Naive thymus-derived CD8-positive, alpha-beta T cell (primary cell): ENCODE results near the gene ALX4. TPM values are rescaled to one million over a fixed set of nuclear protein-coding genes. Genes with fewer than 3 reads are reported as not detected.

ENCODE experiments used
- ATAC-seq, 2 donors: fragments of 150-1000 bp; cut with Tn5 transposase in 1 of 2; sonication (Bioruptor Pico), chemical (Tn5 transposase) in 1 of 2; 1 replicate in 1 of 2; 2 replicates in 1 of 2; pipeline ENCODE4 v1.10.0; 2021; ENCODE audit warnings: mild to moderate bottlenecking in 2 of 2, moderate library complexity in 2 of 2
- POLR2A ChIA-PET: fragments of 350-600 bp; sonication (Branson Sonifier 250); formaldehyde crosslinking; loops from one replicate; lab custom pipeline; 2021; ENCODE audit warnings: antibody characterized with exemption; lab: Charles Lee
- DNase-seq, 10 donors: peaks; one replicate each; pipeline versions ENCODE4 v3.0.0 to v3.0.0-alpha.2; 2020 to 2022
- H3K27ac Mint-ChIP-seq, 10 donors: one replicate each; pipeline ENCODE4 v1.8.0; 2020 to 2022; ENCODE audit warnings: mild to moderate bottlenecking in 10 of 10, mixed read lengths in 10 of 10, moderate library complexity in 4 of 10, inconsistent platforms in 1 of 10
- H3K27me3 Mint-ChIP-seq, 5 donors: one replicate each; pipeline ENCODE4 v1.8.0; 2021 to 2022; ENCODE audit warnings: mixed read lengths in 5 of 5
- H3K36me3 Mint-ChIP-seq, 3 donors: one replicate each; pipeline ENCODE4 v1.8.0; 2020 to 2022; ENCODE audit warnings: mixed read lengths in 3 of 3, mild to moderate bottlenecking in 2 of 3, inconsistent platforms in 1 of 3
- H3K4me1 Mint-ChIP-seq, 4 donors: one replicate each; pipeline ENCODE4 v1.8.0; 2021 to 2022; ENCODE audit warnings: mixed read lengths in 4 of 4
- H3K4me3 Mint-ChIP-seq, 10 donors: one replicate each; pipeline ENCODE4 v1.8.0; 2020 to 2022; ENCODE audit warnings: mild to moderate bottlenecking in 10 of 10, mixed read lengths in 10 of 10, moderate library complexity in 6 of 10, inconsistent platforms in 1 of 10
- H3K9me3 Mint-ChIP-seq, 9 donors: one replicate each; pipeline ENCODE4 v1.8.0; 2020 to 2022; ENCODE audit warnings: mixed read lengths in 9 of 9, mild to moderate bottlenecking in 3 of 9, inconsistent platforms in 1 of 9, moderate library complexity in 1 of 9
- polyA plus RNA-seq, 3 donors: library from polyadenylated mRNA; unstranded; fragments of 300-500 nt; fragmentation: Illumina TruSeq; gene quantifications; one replicate each; pipeline ENCODE4 v1.2.3, GENCODE V29; 2021
- total RNA-seq, 8 experiments: library from RNA in 2 of 8; stranded (reverse) in 2 of 8; gene quantifications; one replicate each; pipeline ENCODE4 v1.2.3 and lab custom pipeline; 2021 to 2026

ALX4 gene
- total RNA-seq (not detected), polyA plus RNA-seq (not detected), total RNA-seq (lab: John Stamatoyannopoulos, UW) (0 to 0.17 (median 0) reads per million in 6 experiments)

DNA sequence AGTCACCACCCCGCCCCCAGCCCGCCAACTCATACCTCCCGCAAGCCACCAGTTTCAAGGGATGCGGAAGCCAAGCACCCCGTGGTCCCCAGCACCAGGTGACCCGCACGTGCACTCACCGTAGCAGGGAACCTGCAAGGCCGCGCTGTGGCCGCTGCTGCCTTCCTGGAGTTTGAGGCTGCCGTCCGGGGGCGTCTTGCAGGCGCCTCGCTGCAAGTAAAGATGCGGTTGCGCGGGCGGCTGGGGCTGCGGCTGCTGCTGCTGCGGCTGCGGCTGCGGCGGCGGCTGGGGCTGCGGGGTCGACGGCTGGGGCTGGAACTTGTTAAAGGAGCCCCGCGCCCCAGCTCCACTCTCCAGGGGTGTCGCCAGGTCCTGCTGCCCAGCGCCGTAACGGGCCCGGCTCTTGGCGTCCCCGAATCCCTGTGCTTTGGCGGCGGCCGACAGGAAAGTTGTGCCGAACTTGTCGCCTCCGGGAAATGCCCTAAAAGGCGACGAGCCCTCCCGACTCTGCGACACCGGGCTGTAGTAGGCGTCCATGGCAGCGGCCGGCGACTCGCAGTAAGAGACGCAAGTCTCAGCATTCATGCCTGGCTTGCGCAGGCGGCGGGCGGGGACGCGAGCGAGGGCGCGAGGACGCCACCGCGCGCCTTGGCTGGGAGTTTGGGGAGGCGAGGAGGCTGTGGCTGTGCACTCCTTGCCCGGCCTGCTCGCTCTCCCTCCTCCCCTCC lies at the start of gene ALX4:
TSS of gene ALX4 (minus strand) at position 662 of the 728 bp plus-strand sequence. CDS start at position 585, 77 bp downstream.
- ATAC-seq = no peak
- DNase-seq = no peak
- POLR2A ChIA-PET = no interaction called here
- H3K4me1 Mint-ChIP-seq = peaks cover 1 to 31% (median 29%) of the 10 kb centered on the region in 4 donors
- peak within 1 kb of the TSS in 9 of 10 donors; percentile 42 to 73 (median 54) for H3K4me3 Mint-ChIP-seq
- H3K27ac Mint-ChIP-seq = no peak within 1 kb of the TSS
- H3K27me3 Mint-ChIP-seq = peaks cover 37 to 93% (median 68%) of the 10 kb centered on the region in 5 donors
- H3K36me3 Mint-ChIP-seq = peaks cover 0 to 4% (median 4%) of the 10 kb centered on the region in 3 donors
- H3K9me3 Mint-ChIP-seq = no peaks in the 10 kb centered on the region

DNA sequence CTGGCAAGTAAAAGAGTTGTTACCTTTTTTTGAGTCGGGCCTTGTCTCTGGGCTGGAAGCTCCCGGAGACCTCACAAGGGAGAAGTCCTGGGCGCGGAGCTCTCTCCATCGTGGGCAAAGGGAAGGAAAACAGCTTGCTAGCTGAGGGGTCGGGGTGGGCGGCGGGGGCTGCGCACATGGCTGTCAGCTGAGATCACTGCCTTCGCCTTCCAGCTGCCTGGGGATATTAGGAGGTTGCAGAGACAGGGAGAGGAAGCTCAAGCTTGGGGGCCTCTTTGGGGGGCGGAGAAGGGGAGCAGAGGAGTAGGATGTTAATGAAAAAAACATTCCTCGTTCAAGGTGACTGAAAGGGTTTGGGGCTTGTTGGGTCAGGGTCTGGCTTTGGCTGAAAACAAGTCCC lies 49.2 kb upstream of the ALX4 start:
- Mint-ChIP-seq H3K27ac (no peak overlapping the region), H3K9me3 (peaks cover 0 to 4% (median 0%) of the 10 kb centered on the region in 9 donors), H3K4me3 (no peak overlapping the region), H3K27me3 (peaks cover 6 to 27% (median 16%) of the 10 kb centered on the region in 5 donors), H3K36me3 (peaks cover 0 to 2% (median 2%) of the 10 kb centered on the region in 3 donors), H3K4me1 (no peaks in the 10 kb centered on the region)
- DNase-seq (no peak), ATAC-seq (no peak)
- POLR2A ChIA-PET = no interaction called here

DNA sequence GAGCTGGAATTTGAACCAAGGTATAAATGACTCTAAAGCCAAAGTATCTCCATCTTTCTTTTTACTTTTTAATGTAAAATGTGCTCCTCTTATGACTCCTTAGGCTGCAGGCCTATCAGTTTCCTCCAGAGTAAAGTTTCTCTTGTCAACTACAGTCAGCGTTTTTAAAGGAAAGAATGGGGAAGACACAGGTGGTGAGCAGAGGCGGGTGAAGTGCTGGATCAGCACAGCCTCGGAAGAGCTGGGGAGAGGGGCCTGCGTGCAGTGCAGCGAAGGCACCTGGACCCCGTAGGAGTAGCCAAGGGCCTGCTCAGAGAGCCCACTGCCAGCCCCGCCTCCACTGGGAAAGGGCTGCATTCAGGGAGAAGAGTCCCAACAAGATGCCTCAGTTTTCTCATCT lies 48.8 kb upstream of the ALX4 start:
- no peak overlapping the region for H3K27ac Mint-ChIP-seq
- ATAC-seq (no peak), DNase-seq (no peak)
- H3K27me3 Mint-ChIP-seq = peaks cover 6 to 27% (median 14%) of the 10 kb centered on the region in 5 donors
- H3K36me3 Mint-ChIP-seq = peaks cover 0 to 2% (median 0%) of the 10 kb centered on the region in 3 donors
- POLR2A ChIA-PET = no interaction called here
- H3K4me1 Mint-ChIP-seq = no peaks in the 10 kb centered on the region
- peaks cover 0 to 3% (median 0%) of the 10 kb centered on the region in 9 donors for H3K9me3 Mint-ChIP-seq
- no peak overlapping the region for H3K4me3 Mint-ChIP-seq

DNA sequence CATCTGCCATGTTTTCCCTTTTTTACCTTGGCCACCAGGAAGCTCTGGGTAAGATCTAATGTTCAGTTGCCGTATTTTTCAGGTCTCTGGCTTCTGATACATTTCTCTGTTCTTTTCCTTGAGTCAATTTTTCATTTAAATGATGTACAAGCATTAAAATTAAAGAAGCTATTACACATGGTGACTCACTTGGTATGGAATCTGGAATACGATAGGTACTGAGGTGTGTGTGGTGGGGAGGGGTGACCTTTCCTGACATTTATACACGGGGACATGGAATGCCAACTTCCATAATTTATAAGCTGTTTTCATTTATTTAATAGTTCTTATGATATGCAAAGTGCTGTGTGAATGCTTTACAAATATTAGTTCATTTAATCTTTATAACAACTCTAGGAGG lies 47.8 kb upstream of the ALX4 start:
- POLR2A ChIA-PET = no interaction called here
- no peak overlapping the region for H3K4me3 Mint-ChIP-seq

DNA sequence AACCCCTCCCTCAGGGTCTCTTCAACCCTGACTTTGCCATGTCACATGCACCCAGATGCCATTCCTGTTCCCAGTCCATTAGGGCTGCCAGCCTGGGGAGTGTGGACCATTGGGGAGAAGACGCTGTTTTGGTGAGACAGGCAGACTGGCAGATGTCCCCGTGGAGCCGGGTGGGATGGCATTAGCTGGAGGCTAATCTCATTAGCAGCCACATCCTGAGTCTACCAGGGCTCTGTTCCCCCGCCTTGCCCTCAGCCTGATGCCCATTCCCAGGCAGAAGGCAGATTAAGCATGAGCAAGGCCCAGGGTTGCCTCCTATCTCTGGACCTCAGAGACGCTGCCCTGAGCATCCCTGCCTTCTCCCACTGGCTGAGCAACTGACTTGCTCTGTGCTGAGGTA lies 46.4 kb upstream of the ALX4 start:
- DNase-seq (no peak), ATAC-seq (no peak)
- Mint-ChIP-seq H3K4me3 (no peak overlapping the region), H3K4me1 (peaks cover 0 to 3% (median 0%) of the 10 kb centered on the region in 4 donors), H3K36me3 (no peaks in the 10 kb centered on the region), H3K9me3 (no peaks in the 10 kb centered on the region), H3K27ac (no peak overlapping the region), H3K27me3 (peaks cover 6 to 44% (median 21%) of the 10 kb centered on the region in 5 donors)
- POLR2A ChIA-PET = no interaction called here

More for the DNA sequence above, 47.8 kb upstream of the ALX4 start:
- H3K27me3 Mint-ChIP-seq = peaks cover 6 to 32% (median 15%) of the 10 kb centered on the region in 5 donors
- peaks cover 0 to 2% (median 0%) of the 10 kb centered on the region in 3 donors for H3K36me3 Mint-ChIP-seq
- H3K27ac Mint-ChIP-seq = no peak overlapping the region
- H3K9me3 Mint-ChIP-seq = no peaks in the 10 kb centered on the region
- no peaks in the 10 kb centered on the region for H3K4me1 Mint-ChIP-seq
- ATAC-seq = no peak
- no peak for DNase-seq

DNA sequence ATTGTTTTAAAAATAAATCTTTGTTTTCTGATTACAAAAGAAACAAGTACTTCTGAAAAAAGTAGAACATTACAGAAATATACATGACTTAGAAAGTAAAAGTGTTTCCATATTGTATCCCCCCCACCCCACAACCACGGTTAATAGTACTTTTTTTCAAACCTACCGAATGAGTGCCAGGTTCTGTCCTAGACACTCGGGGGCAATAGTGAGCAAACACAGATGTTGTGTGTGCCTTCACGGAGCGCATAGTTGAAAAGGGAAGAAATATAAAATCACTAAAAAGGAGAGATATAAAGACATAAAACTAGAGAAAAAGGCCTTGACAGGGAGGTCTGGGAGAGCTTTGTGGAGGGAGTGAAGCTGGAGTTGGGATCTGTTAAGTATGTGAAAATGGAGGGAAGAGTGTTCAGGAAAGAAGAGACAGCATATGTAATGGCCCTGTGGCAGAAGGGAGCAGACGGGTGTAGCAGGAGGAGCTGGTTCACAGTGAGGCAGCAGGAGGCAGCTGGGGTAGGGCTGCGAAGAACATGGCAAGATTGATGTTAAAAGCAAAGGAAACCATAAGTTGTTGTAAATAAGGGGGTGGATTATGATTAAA lies 42.1 kb upstream of the ALX4 start:
- H3K4me3 Mint-ChIP-seq = no peak overlapping the region
- POLR2A ChIA-PET = no interaction called here
- DNase-seq (no peak), ATAC-seq (no peak)
- no peaks in the 10 kb centered on the region for H3K9me3 Mint-ChIP-seq
- peaks cover 7 to 68% (median 41%) of the 10 kb centered on the region in 5 donors for H3K27me3 Mint-ChIP-seq
- no peak overlapping the region for H3K27ac Mint-ChIP-seq
- H3K4me1 Mint-ChIP-seq = peaks cover 0 to 13% (median 0%) of the 10 kb centered on the region in 4 donors
- no peaks in the 10 kb centered on the region for H3K36me3 Mint-ChIP-seq

DNA sequence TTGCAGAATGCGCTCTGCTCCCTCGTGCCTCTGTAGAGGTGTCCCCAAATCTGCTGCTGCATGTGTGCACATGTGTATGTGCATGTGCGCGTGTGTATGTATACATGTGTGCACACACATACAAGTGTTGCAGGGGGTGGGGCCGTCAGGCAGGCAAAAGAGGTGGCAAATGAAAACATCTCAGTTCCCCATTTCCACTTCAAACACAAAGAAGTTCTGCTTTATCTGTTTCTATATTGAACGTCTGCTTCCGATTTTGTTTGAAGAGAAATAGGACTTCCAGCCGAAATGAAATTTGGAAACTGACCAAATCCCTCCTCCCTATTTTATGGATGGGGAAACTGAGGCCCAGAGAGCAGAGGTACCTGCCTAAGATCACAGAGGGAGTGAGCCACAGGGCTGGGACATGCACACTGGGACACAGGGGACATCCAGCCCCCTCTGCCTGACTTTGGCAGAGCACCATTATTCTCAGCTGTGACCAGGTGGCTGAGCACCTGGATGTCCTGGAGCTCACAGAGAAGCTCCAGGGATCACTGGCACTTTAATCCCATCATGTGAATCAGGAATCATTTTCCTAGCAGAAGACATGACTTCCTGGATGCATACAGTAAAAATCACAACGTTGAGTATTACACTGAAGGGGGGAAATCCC lies 41.2 kb upstream of the ALX4 start:
- Mint-ChIP-seq H3K36me3 (no peaks in the 10 kb centered on the region), H3K4me1 (peaks cover 0 to 13% (median 0%) of the 10 kb centered on the region in 4 donors), H3K9me3 (no peaks in the 10 kb centered on the region), H3K27me3 (peaks cover 6 to 72% (median 42%) of the 10 kb centered on the region in 5 donors), H3K27ac (no peak overlapping the region), H3K4me3 (peak overlapping the region in 1 of 10 donors; percentile 66)
- ATAC-seq = no peak
- POLR2A ChIA-PET = no interaction called here
- DNase-seq = no peak

DNA sequence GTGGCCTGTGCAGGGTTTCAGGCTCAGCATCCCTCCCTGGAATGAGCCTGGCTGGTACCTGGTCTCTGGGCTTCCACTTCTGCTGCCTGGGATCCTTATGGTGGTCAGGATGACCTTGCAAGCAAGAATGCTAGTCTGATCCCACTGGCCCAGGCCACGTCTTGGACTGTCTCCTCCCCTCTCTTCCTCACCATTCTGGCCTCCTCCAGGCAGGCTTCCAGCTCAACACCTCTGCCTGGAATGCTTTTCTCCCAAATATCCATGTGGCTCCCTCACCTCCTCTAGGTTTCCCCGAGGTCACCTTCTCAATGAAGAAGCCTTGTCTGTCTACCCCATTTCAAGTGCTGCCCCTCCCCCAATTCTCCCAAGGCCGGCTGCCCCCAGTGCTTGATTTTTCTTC lies 39.4 kb upstream of the ALX4 start:
- DNase-seq (no peak), ATAC-seq (no peak)
- H3K36me3 Mint-ChIP-seq = no peaks in the 10 kb centered on the region
- H3K27me3 Mint-ChIP-seq = peaks cover 1 to 67% (median 36%) of the 10 kb centered on the region in 5 donors
- peaks cover 0 to 13% (median 0%) of the 10 kb centered on the region in 4 donors for H3K4me1 Mint-ChIP-seq
- no peak overlapping the region for H3K27ac Mint-ChIP-seq
- POLR2A ChIA-PET = no interaction called here
- no peaks in the 10 kb centered on the region for H3K9me3 Mint-ChIP-seq
- no peak overlapping the region for H3K4me3 Mint-ChIP-seq

DNA sequence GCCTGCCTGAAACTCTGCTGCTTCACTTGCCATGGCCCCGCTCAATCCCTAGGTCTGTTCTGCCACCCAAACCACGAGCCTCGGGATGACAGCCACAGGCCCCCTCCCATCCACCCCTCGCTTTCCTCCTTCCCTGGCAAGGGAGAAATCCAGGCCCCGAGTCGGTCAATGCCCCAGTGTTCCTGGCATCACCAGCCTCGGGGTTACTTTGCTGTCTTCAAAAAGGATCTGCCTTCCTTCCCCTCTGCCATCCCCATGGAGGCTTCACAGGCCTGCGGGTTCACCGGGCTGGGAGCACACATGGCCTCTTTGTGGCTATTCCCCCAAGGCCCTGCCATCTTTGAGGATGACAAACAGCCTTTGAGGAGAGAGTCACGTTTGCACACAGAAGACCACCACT lies 38.8 kb upstream of the ALX4 start:
- Mint-ChIP-seq H3K27ac (no peak overlapping the region), H3K9me3 (no peaks in the 10 kb centered on the region), H3K36me3 (no peaks in the 10 kb centered on the region), H3K27me3 (peaks cover 1 to 71% (median 36%) of the 10 kb centered on the region in 5 donors), H3K4me1 (peaks cover 0 to 13% (median 0%) of the 10 kb centered on the region in 4 donors), H3K4me3 (no peak overlapping the region)
- ATAC-seq (no peak), DNase-seq (no peak)
- POLR2A ChIA-PET = no interaction called here

DNA sequence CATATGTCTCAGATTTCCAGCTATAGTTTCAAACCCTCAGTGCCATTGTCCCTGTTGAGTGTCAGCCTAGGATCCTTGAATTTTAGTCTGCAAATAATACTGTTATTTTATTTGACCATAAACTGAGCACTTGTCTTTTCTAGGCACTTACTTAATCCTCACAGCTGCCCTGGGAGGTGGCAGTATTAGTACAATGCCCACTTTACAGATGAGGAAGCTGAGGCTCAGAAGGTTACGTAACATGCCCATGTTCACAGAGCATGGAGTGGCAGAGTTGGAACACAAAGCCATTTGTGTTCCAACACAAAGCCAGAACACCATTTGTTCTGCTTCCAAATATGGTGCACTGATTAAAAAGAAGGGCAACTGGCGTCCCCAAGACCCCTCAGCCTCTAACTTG lies 38.2 kb upstream of the ALX4 start:
- no peaks in the 10 kb centered on the region for H3K9me3 Mint-ChIP-seq
- no peak overlapping the region for H3K4me3 Mint-ChIP-seq
- no peaks in the 10 kb centered on the region for H3K36me3 Mint-ChIP-seq
- H3K4me1 Mint-ChIP-seq = peaks cover 0 to 13% (median 0%) of the 10 kb centered on the region in 4 donors
- ATAC-seq (no peak), DNase-seq (no peak)
- H3K27me3 Mint-ChIP-seq = peaks cover 1 to 76% (median 36%) of the 10 kb centered on the region in 5 donors
- H3K27ac Mint-ChIP-seq = no peak overlapping the region
- POLR2A ChIA-PET = no interaction called here

DNA sequence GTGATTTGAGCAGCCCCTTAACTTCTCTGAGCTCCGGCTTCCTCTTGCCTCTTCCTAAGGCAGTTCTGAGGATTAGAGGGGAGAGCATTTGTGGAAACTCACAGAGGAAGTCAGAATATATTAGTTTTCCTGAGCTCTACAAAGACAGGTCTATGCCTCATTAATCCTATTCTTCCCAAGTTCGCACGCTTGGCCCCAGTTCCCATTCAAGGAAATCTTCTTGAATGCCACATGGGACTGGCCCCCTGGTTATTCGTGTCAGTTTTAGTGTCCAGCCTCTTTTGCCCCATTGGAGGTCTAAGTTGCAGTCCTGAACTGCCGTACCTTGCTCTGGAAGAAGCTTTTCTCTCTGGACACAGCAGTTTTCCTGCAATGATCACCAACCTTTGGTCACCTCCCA lies 37.6 kb upstream of the ALX4 start:
- DNase-seq (no peak), ATAC-seq (no peak)
- Mint-ChIP-seq H3K27ac (no peak overlapping the region), H3K4me3 (no peak overlapping the region), H3K9me3 (no peaks in the 10 kb centered on the region), H3K36me3 (no peaks in the 10 kb centered on the region), H3K4me1 (peaks cover 0 to 13% (median 0%) of the 10 kb centered on the region in 4 donors), H3K27me3 (peaks cover 1 to 70% (median 32%) of the 10 kb centered on the region in 5 donors)
- POLR2A ChIA-PET = no interaction called here

DNA sequence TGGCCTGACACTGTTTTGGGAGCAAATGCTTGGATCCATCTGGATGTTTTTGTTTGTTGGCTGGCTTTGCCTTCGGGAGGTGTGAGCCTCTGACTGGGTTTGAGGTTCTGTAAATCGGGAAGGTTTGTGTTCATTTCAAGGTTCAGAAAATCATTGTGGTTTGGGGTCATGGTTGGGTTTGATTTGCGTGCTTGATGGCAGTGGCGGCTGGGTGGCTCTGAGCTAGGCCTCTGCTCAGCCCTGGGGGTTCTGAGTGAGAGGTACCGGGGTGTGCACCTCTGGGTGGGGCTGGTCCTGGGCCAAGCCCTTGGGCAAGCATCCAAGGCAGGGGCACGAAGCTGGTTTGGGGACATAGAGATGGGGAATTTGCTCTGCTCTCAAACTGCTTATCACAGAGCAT lies 37.0 kb upstream of the ALX4 start:
- POLR2A ChIA-PET = no interaction called here
- no peak overlapping the region for H3K4me3 Mint-ChIP-seq
- ATAC-seq (no peak), DNase-seq (no peak)
- no peaks in the 10 kb centered on the region for H3K36me3 Mint-ChIP-seq
- no peaks in the 10 kb centered on the region for H3K9me3 Mint-ChIP-seq
- H3K4me1 Mint-ChIP-seq = peaks cover 0 to 13% (median 0%) of the 10 kb centered on the region in 4 donors
- no peak overlapping the region for H3K27ac Mint-ChIP-seq
- peaks cover 1 to 64% (median 29%) of the 10 kb centered on the region in 5 donors for H3K27me3 Mint-ChIP-seq

DNA sequence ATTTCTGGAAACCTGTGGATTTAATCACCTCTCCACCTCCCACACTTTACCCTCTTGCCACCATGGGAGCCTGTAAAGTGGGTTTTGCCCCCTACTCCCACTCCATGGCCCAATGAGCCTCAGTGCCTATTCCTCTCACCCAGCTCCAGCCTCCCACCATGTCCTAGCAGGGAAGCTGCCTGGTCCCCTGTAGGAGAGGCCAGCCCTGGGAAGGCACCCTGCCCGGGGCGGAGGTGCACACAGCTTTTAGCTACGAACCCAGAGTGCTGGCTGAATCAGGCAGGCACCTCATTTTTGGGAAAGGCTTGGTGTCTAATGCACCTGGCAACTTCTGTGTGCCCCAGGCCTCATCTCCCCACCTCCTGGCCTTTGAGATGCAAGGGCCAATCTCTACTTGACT lies 35.8 kb upstream of the ALX4 start:
- DNase-seq = no peak
- no peak for ATAC-seq
- H3K27me3 Mint-ChIP-seq = peaks cover 4 to 61% (median 27%) of the 10 kb centered on the region in 5 donors
- H3K4me1 Mint-ChIP-seq = peaks cover 0 to 5% (median 0%) of the 10 kb centered on the region in 4 donors
- H3K36me3 Mint-ChIP-seq = no peaks in the 10 kb centered on the region
- POLR2A ChIA-PET = no interaction called here
- no peaks in the 10 kb centered on the region for H3K9me3 Mint-ChIP-seq
- no peak overlapping the region for H3K4me3 Mint-ChIP-seq
- H3K27ac Mint-ChIP-seq = no peak overlapping the region
